ENCODE results near the gene TNNT3. TPM values are rescaled to one million over a fixed set of nuclear protein-coding genes. Genes with fewer than 3 reads are reported as not detected.

The TNNT3 gene
- total and polyA plus RNA-seq, 2 of the 4 experiments (the other 2 are of a cell fraction), result not detected

GRCh38 chr11:1892116-1892515 lies 27.4 kb upstream of the TNNT3 start:
- Histone ChIP-seq H2BK5ac (ENCODE audit: low read depth, low read length, poor library complexity, severe bottlenecking) (no peak overlapping the region), H3K4ac (ENCODE audit: low read depth, low read length) (no peak overlapping the region), H3K4me1 (ENCODE audit: control insufficient read depth, insufficient read depth, low read length) (no peaks in the 10 kb centered on the region), H3K27ac (ENCODE audit: insufficient read depth, low read length) (no peak overlapping the region), H3K79me1 (ENCODE audit: low read depth in 1 of 2, low read length in 2 of 2) (no peaks in the 10 kb centered on the region), H3K27me3 (ENCODE audit: control insufficient read depth, insufficient read depth, low read length) (peaks cover 28% of the 10 kb centered on the region), H3K4me2 (ENCODE audit: low read depth, low read length) (no peak overlapping the region), H4K91ac (ENCODE audit: insufficient read depth, low read depth, low read length) (no peak overlapping the region), H3K9ac (ENCODE audit: low read depth, low read length) (no peak overlapping the region), H4K20me1 (ENCODE audit: insufficient read depth, low read length) (no peaks in the 10 kb centered on the region), H3K18ac (ENCODE audit: low read depth, low read length) (no peak overlapping the region), H2BK120ac (ENCODE audit: low read depth, low read length) (no peak overlapping the region), H3K14ac (replicated peaks; ENCODE audit: low read depth, low read length) (no peak overlapping the region), H3K56ac (ENCODE audit: extremely low read depth, insufficient read depth, low read length) (no peak overlapping the region), H3K23ac (ENCODE audit: low read depth, low read length) (no peak overlapping the region), H2AK9ac (replicated peaks; ENCODE audit: low read depth, low read length, poor library complexity) (no peak overlapping the region), H2BK15ac (ENCODE audit: low read depth, low read length) (no peak overlapping the region), H4K5ac (ENCODE audit: low read depth, low read length) (no peak overlapping the region), H4K8ac (ENCODE audit: low read depth in 2 of 2, low read length in 2 of 2) (no peak overlapping the region), H3K9me3 (ENCODE audit: control insufficient read depth, insufficient read depth, low read length) (no peaks in the 10 kb centered on the region), H3K9me1 (ENCODE audit: insufficient read depth, low read length) (no peaks in the 10 kb centered on the region), H2AK5ac (ENCODE audit: low read depth, low read length) (no peak overlapping the region), H3K36me3 (ENCODE audit: control insufficient read depth, insufficient read depth, low read length) (no peaks in the 10 kb centered on the region), H2BK20ac (ENCODE audit: low read depth, low read length) (no peak overlapping the region), H2AFZ (replicated peaks; ENCODE audit: low read length, poor library complexity) (no peak overlapping the region), H3K4me3 (ENCODE audit: insufficient read depth, low read depth, low read length) (no peak overlapping the region)
- no peak for TF ChIP-seq MAFK (IDR thresholded peaks at IDR 0.05; ENCODE audit: low read depth, low read length)
- TF ChIP-seq CTCF (conservative IDR thresholded peaks at IDR 0.05; ENCODE audit: low read depth, low read length), result no peak
- TF ChIP-seq RAD21 (IDR thresholded peaks at IDR 0.05; ENCODE audit: low read length), result no peak
- no peak for TF ChIP-seq NFE2L2 (IDR thresholded peaks at IDR 0.05; ENCODE audit: low read depth, low read length)
- no peak for TF ChIP-seq CEBPB (IDR thresholded peaks at IDR 0.05; ENCODE audit: low read depth, low read length)
- no peak for TF ChIP-seq POLR2A (IDR thresholded peaks at IDR 0.05; ENCODE audit: low read depth, low read length)
- no peak for TF ChIP-seq SMC3 (IDR thresholded peaks at IDR 0.05; ENCODE audit: low read depth, low read length)
- no peak for TF ChIP-seq RCOR1 (IDR thresholded peaks at IDR 0.05; ENCODE audit: insufficient replicate concordance, low read length)
- TF ChIP-seq FOS (IDR thresholded peaks at IDR 0.05; ENCODE audit: low read depth, low read length), result no peak
- no peak for TF ChIP-seq CHD1 (IDR thresholded peaks at IDR 0.05; ENCODE audit: low read depth, low read length)
- no peak for TF ChIP-seq MAZ (IDR thresholded peaks at IDR 0.05; ENCODE audit: borderline replicate concordance, low read depth, low read length)
- TF ChIP-seq MXI1 (IDR thresholded peaks at IDR 0.05; ENCODE audit: borderline replicate concordance, low read depth, low read length), result no peak
- no peak for TF ChIP-seq USF2 (IDR thresholded peaks at IDR 0.05; ENCODE audit: low read depth, low read length)
- TF ChIP-seq ELK1 (IDR thresholded peaks at IDR 0.05; ENCODE audit: borderline replicate concordance, low read depth, low read length), result no peak
- dilution Hi-C loops (cut with HindIII; ENCODE audit: low sequenced_read_pairs, unreplicated experiment), result no loop called here
- BruUV-seq (replicated peaks), result no TSS peak
- in situ Hi-C loops (cut with MboI; ENCODE audit: low sequenced_read_pairs), result no loop called here
- intact Hi-C loops (cut with micrococcal nuclease), result no loop called here
- ChIA-PET CTCF (no interaction called here), POLR2A (ENCODE audit: unreplicated experiment) (no interaction called here)
- ATAC-seq (ENCODE audit: low read depth) (no peak), DNase-seq (no peak)
- WGBS, 2 experiments (ENCODE audit: extremely low coverage in 2 of 2, insufficient read length in 1 of 2), result 73% methylated on average over 5 of the region's 7 CpGs; no CpG with 5 or more reads in 1 of the 2 experiments

All from IMR-90 (cell line).